HG02678 (cell line): Measurements from ENCODE around the gene PTGDR2.

Source experiments
- ATAC-seq: cut with Tn5 transposase; IDR thresholded peaks from one replicate; pipeline ENCODE4 v1.9.1; 2021; ENCODE audit warnings: mild to moderate bottlenecking, moderate library complexity; ENCODE audit not compliant: unreplicated experiment

Gene PTGDR2

DNA sequence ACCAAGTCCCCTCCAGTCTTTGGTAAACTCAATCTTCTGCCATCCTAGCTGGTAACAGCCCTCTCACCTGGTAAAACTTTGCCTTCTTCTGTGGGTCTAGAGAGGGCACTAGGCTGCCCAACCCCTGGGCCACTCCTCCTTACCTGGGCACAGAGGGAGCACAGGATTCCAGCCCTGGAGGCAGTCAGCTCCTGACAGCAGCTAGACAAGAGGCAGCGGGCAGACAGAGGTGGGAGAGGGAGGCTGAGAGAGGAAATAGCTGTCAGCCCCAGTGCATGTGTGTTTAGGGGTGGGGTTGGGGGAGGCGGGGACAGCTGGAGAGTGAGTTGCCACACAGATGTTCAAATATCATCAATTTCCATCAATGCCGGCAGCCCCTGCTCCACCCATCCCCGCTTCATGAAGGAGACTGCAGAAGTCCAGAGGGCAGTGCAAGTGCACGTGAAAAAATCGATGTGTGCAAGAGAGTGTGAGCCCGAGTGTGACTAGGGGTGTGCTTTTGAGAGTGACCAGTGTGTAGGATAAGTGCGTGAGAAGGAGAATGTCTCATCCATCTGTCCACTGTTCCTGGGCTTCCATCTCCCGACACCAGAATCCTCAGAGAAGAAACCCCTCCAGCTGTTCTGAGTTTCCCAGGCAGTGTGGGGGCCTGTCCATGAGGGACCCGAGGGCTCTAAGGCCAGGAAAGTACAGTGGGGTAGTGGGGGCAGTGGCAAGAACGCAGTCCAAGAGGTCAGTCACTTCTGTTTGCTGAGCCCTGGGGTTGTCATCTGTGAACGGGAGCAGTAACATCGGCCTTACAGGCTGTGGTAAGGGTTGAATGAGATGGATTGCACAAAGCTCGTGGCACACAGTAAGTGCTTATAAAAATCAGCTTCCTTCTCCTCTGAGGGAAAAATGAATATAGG, at the start of gene PTGDR2:
Gene PTGDR2, minus strand, starts transcription at position 225 of the 908 bp plus-strand sequence. CDS start 2,228 bp downstream, outside the sequence.
- ATAC-seq = no peak

DNA sequence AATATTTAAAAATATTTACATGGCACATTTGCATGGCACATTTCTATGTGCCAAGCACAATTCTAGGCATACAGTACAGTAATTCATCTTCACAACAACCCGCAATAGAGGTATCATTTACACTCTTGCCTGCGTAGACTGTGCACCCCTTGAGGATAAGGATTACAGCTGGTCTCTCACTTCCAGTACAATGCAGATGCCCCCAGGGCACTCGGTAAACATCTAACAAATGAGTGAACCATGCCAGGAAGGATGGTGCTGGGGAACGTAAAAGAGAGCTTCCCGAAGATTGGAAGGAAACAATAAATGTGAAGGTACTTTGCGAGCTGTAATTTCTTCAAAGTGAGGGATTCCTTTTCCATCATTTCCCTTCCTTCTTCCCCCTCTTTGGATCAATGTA, 49.3 kb upstream of the PTGDR2 start:
- no peak for ATAC-seq

DNA sequence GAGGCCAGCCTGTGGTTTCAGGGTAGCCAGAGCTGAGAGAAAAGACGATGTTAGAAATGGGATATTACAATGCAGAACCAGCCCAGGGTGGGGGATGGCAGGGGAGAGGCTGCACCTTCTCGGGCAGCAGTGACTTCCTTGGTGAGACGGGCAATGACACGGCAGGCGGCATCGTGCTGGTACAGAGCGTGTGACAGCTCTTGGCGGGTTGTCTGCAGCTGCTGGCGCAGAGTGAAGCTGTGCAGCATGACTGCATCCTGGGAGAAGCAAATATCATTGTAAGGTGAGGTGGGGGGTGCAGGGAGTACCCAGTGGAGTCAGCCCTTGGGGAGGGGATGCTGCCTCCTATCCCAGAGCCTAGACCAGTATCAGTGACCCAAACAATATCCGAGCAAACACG, 46.9 kb upstream of the PTGDR2 start:
- no peak for ATAC-seq

DNA sequence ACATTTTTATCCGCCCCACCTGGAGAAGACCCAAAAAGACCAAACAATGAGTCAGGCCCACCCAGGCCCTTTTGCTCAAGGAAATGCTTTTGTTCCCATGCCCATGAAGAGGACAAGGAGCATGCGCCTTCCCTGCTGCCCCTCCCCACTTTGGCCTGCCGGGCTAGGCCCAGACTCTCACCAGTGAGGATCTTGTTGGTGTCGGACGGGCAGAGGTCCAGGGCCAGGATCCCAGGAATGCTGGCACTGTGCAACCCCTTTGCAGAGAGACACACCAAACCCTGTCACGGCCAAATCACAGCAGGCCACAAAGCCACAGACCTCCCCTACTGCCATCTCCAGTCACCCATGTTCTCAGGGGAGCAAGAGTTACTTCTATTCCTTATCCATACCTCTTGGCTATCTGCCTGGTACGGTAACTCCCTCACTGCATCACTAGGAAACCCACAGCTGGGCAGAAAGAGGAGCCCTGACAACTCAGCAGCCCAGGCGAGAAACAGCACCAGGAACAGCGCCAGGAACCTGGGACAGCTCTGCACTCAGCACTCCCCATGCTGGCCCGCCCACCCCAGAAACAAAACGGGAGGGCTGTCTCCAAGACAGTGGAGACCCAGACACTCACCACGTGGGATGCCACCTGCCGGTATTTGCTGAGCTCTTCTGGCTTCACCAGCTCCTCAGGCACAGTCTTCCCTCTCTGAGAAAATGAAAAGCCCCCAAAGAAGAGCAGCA, 45.1 kb upstream of the PTGDR2 start:
- no peak for ATAC-seq

DNA sequence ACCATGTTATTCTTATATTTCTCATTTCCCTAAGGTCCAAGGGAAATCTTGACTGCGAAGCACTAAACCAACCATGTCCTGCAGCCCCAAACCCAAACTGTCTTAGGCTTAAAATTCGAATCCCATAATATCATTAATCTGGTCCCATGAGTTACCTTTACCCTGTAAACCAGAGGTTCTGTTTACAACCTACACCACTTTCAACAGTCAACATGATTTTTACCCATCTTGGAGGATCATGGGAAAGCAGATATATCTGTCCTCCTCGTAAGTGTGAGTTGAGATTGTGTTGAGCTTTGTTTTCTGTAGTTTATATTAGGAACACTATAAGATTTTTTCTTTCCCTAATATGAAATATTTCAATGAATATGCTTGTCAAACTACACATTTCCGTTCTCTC, 44.2 kb upstream of the PTGDR2 start:
- no peak for ATAC-seq

DNA sequence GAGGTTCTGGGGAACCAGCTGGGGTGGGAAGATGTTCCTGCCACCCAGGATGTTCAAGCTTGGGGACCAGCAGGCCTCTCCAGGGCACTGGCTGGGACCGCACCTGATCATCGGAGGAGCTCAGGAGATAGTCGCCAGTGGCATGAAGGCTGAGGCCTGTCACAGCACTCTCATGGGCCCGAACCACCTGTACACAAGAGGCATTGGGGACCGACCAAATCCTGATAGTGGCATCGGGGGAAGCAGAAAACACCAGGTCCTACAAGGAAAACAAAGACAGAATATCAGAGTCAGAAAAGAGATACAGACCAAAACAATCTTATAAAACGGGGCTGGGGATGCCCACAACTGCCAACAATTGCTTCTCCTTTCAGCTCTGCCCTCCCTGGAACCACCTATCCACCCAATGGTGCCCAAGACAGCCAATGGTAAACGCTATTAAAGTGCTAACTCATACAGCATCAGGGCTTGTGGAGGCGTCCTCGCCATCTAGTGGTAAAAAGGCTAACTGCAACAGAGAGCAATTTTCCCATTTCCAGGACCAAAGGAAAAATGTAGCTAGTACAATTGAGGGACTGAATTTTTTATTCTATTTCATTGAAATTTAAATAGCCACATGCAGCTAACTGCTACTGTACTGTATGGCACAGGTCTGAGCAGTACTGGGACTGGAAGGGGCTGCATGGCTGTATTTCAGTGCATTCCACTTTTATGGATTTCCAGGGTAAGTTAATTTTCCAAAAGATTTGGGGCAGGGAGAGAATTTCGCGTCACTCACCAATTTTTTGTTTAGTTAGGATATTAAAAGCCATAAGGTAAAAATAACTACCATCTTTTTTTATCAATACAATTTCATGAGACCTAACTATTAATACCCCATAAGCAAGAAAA, 43.5 kb upstream of the PTGDR2 start:
- no peak for ATAC-seq

DNA sequence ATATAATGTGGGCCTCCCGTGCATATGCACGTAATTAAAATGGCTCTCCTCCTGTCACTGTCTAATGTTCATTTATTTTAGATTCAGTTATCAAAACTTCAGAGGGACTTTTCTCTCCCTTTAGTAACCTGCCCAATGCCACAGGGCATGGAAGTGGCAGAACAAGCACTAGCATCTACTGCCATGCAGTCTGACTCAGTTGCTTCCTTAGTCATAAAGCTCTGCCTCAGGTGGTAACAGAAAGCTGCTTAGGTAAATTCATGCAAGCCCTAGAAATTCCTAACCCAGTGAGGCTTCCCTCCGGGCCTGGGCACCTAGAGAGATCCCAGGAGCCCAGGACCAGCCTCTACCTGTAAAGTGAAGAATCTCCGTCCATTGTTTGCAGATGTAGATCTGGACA, 41.7 kb upstream of the PTGDR2 start:
- ATAC-seq = no peak

DNA sequence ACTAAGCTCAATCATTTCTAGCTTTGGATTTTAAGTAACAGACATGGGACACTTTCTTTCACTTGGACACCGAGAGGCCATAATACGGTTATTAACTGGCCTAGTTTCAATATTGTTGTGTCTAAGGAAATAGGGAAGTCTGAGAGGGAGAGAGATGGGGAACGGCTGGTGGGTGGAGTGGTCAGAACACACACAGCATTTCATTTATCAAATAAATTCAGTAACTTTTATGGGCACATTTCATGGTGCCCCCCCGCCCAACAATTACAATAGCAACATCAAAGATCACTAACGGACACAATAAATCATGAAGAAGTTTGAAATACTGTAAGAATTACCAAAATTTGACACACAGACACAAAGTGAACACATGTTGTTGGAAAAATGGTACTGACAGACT, 39.9 kb upstream of the PTGDR2 start:
- no peak for ATAC-seq

DNA sequence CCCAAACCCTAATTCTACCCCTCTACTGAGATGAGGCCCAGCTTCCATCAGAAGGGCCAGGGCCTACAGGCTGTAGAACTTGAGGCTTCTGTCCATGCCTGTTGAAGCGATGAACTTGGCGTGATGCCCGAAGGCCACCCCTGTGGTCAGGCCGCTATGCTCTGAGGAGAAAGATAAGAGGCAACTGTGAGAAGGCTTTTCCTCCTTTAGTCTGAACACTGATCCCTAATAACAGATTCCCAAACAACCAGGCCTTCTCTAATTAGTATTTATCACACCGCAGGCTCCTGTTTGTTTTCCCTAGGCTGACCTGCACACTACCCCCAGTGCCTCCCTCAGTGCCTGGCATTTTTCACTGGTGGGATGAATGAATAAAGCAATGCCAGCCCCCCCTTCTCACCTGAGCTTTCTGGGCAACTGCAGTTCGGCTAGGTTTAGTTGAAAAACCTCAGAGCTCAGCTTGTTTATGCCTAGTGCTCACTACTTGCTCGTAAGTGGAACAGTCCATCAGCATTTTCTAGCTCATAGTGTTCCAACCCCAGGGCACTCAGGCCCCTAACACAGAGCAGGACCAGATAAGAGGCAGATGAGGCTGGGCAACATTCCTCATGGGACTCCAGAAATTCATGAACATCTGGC, 35.5 kb upstream of the PTGDR2 start:
- ATAC-seq = no peak

DNA sequence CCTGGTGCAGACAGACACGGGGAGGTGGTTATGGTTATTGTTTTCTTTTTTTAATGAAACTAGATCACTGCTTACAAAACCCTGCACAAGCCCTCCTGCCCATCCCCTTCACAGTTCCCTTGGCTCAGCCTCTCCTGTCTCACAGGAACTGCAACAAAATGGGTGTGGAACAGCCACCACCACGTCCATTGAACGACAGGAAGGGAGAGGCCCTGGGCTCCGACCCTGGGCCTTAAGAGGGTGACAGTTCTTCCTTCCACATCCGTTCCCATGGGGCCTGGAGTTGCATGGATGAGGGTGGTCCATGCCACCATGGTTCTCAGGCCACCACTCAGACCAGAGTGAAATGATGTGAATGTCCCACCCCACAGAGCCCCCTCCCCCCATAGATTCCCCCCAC, 34.9 kb upstream of the PTGDR2 start:
- ATAC-seq = no peak

DNA sequence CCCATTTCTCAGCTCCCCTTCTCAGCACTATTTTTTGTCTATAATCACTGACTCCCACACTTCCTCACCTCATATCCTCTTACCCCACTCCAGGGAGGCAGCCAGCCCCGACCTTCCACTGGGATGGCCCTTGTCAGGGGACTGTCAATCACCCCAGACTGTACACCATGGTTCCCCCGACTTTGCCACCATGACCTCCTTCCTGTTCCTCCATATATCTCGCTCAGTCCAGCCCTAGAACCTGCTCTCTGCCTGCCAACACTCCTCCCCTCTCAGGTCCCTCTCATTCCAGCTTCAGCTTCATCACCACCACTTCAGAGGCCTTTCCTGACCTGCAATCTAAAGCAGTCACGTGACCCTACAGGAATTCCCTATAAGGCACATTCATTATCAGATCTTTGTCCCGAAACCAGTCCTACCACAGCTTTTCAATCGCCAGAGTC, 34.1 kb upstream of the PTGDR2 start:
- ATAC-seq = no peak

DNA sequence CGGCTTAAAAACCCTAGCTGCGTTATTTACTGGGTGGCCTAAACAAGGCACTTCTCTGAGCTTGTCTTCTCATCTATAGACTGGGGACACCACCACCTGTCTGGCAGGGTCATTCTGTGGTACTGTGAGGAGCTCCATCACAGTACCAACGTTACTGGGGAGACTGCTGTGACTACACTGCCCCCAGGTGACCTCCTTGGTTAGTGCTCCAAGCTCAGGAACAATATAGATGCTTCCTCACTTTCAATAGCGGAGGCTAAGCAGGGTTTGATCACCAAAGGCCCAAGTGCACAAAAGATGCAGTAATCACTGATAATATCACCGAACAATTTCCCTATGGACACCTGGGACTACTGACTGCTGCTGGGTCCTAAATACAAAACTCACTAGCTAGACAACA, 31.8 kb upstream of the PTGDR2 start:
- ATAC-seq = peak; percentile 43

DNA sequence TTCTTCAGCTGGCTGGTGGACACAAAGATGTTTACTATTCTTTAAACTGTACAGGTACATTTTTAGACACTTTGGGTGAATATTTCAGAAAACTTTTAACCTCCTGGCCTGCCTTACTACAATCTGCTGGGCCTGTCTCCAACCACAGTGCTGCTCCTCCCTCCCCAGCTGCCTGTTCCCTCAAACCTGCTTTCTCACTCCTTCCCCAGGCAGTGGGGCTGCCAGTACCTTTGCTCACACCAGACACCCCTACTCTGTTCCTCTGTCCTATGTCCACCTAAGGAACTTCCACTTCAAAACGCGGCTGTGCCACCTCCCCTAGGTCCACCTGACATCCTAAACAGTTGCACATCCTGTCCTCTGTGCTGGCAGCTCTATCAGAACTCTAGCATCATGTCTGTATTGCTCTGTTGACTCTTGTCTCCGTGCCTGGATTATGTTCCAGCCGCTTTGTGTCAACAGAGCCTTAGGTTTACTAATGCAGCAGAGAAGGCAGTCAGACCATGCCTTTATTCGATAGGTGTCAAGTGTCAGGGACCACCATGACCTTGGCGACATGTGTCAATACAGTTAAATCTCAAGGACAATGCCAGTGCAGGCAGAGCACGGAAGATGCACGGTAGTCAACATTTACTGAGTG, 25.0 kb upstream of the PTGDR2 start:
- ATAC-seq = no peak

DNA sequence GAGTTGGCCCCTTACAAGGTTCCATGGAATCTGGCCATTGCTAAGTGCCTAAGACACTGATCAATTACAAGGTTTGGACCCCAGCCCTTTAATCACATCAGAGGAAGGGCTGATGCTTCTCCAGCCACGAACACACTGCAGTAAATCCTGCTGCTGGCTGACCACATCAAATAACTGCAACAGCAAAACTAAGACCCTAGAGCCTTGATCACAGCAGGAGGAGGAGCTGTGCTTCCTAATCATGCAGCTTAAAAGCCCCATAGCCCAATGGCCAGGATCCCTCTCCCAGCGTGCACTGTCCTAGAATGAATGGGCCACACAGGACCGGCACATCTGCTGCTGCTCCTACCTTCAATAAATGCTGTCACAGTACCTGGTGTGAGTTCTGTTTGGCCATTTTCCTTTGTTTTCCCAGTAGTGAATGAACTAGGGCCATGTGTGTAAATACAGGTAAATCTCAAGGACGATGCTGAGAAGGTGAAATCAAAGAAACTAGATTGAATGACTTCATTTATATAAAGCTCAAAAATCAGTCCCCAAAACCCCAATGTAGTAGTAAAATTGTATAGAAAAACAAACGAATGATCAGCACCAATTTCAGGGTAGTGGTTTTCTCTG, 24.3 kb upstream of the PTGDR2 start:
- no peak for ATAC-seq

DNA sequence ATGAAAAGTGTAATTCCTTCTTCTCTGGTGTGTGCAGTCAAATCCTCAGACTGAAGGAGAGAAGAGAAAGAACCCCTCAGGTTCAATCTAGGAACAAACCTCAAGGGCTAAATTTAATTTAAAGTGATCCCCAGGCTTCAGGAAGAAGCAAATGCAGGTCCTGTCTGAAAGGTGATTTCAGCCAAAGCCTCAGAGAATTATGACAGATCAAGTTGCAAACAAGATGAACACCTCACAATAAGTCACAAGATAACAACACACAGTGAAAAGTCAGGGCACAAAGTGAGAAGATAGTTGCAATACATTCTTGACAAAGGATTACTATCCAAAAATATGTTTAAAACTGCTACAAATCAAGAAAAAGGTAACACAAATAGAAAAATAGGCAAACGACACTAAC, 23.4 kb upstream of the PTGDR2 start:
- no peak for ATAC-seq

DNA sequence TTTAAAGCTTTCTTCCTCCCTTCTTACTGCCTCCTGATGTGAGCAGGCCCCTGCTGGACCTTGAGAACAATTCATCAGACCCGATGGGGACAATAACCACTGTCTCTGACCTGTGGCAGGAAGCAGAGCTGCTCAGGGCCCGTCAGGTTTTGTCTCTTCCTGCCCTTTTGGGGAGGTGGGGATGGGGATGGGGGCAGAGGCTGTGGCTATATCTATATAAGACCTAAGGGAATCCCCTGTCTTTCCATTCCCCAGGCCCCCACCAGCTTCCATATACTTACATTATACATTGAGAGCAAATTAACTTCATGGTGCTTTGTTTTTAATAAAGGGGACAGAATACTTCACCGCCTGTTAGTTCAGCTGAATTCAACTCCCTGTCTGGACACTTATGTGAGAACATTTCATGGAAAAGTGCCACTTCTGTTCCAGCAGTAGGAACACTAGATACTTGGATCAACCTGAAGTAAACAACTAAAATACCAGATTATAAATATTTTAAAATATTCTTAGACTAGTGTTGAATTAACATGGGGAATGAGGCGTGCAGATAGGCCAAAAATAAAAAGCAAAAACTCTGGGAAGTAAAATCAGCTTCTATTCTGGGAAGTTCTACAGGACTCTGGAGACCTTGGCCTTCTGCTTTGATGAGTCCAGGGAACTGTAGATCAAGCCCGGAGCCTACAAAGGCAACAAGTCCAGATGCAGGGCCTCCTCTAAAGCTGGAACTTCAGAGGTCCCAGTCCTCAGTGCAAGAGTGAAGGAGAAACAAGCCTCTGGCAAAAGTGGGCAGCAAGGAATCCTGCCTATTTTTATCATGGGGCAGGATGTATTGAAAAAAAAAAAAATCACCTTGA, 22.7 kb upstream of the PTGDR2 start:
- no peak for ATAC-seq

DNA sequence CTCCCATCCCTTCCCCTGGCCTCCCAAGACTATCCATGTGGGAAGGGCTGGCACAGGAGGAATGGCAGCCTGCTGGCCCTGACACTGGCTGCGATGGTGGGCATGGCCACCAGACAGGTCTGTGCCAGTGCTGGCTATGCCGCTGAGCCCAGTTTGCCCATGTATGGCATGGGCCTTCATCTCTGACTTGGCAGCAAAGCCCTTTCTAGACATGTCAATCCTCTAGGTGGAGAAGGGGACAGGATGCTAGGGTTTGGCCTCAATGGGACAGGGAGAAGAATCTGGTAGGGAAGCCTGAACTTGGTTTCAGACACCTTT, 20.4 kb upstream of the PTGDR2 start:
- no peak for ATAC-seq

DNA sequence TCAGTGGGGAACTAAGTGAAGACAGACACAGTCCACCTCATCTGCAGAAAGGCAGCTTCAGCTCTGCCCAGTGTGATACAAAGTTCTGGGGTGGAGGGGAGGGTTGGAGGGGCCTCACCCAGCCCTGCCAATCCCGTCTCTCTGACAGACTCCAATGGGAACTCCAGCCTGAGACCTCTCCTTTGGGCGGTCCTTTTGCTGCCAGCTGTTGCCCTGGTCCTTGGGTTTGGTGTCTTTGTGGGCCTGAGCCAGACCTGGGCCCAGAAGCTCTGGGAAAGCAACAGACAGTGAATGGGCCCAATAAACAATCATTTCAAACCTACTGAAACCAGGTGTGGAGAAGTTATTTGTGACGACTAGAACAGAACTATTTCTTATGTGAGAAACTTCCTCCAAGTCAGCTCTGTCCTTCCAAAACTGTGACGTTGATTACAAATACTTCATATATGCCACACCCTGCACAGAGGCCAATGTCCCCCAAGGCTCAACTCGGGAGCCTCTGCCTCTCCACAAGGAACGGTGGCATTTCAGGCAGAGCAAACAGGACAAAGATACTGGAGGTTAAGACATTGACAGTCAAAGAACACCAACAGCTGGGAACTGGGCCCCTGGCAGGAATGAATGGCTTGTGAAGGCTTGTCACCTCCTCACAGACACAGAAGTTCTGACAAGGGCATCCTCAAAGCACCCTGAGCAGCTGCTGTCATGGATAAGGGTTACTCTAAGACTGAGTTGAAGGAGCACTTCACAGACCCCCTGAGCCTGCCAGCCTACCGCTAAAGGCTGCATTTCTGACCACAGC, 19.8 kb upstream of the PTGDR2 start:
- ATAC-seq = no peak
